ENCODE results near the gene DNAJB12.
"Not testable (repeated sequence)": the region's sequence is repeated elsewhere in the genome, so short reads cannot be mapped to it uniquely, and the experiment has no call there.

The DNAJB12 gene

DNA sequence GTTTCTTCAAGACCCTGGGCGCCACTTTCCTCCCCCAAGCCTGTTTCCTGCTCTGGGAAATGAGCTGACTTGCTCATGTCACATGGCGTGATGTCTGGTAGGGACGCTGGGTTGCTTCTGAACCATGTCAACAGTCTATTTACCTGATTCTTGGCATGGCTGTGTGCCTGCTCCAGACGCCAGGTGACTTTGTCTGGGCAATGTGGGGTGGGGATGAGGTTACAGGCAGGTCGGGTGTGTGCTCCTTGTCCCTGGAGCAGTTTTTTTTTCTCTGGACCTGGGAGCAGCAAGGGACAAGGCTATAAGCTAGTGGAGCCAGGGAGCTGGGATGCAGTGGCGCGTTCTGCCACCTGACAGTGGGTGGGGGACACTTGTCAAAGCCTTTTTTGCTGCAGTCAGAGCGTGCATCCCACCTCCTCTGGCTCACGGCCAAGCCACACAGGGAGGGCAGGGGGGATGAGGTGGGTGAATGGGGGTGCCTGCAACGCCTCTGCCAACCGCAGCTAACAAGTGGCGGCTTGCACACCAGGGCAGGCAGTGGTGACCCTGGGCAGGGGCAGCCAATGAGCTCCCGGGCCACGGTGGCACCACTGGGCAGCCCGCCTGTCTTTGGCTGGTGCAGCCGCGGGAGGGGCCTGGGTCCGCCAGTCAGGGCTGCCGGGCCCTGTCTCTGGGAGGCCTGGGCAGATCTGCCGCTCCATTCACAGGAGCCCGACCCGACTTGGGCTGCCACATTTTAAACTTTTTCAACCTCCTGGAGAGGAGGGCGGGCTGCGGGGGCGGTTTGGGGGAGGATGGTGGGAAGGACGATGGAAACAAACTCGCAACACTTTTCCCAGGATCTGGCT lies 22.9 kb downstream of the DNAJB12 start:
- peak; percentile 57 to 77 (median 59) for DNase-seq (ENCODE audit: low read depth in 3 of 3, low spot score in 1 of 3)

DNA sequence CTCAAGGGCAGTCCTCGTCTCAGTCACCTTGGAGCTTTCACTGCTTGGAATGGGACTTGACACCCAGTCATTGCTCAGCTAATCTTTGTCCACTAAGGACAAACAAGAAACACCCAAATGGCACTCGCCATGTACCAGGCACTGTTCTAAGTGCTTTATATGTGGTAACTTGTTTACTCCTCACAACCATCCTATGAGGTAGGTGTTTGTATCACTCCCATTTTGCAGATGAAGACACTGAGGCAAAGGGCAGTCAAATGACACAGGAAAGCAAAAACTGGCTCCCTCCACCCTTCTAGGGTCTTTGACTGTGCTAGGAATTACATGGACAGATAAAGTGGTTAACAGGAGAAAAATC lies 24.7 kb downstream of the DNAJB12 start:
- no peak for DNase-seq (ENCODE audit: low read depth in 3 of 3, low spot score in 1 of 3)

DNA sequence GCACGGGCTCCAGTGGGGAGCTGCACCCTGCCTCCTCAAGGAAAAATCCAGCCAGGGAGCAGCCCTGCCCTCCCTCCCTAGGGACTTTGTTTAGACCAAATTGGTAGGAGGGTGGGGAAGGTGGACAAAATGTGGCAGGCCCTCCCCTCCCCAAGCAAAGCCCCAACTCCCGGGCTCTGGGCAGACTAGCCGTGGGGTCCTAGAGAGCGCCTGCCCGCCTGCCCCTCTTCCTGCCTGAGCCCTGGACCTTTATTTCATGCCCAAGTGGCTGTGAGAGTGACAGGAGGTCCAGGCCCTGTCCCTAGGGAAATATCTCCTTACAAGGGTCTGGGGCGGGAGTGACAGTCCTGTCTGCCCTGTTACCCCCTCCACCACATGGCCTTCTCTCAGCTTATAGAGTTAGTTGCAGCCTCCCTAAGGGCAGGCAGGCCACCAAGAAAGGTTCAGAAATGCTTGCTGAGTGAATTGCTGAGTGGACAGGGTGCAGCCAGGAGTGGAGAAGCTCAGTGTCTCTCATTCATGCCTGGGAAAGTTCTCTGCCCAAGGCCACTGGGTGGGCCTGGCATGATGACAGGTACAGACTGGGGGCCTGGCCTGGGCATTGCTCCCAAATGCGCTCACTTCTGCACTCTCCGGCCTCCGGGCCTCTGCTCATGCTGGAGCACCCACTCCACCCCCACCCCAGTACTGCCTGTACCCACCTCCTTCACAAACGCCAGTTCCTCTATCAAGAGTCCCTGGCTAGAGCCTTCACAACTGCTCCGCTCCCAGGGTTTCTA lies 25.2 kb downstream of the DNAJB12 start:
- no peak for DNase-seq (ENCODE audit: low read depth in 3 of 3, low spot score in 1 of 3)

DNA sequence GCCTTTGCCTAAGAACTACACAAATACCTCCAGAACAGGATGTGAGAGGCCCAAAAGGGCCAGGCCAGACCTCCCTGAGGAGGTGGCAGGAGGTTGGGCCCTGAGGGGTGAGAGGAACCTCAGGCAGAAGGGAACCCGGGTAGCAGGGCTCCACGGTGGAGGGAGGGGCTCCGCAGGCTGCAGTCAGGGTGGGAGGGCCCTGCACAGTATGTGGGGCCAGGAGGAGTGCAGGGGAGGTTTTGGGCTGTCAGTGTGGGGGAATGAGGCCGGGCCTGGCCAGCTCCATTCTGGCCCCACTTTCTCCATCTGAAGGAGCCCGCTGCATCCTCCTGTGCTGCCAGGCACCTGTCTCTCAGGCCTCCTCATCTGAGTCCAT lies 25.9 kb downstream of the DNAJB12 start:
- no peak for DNase-seq (ENCODE audit: low read depth in 3 of 3, low spot score in 1 of 3)

DNA sequence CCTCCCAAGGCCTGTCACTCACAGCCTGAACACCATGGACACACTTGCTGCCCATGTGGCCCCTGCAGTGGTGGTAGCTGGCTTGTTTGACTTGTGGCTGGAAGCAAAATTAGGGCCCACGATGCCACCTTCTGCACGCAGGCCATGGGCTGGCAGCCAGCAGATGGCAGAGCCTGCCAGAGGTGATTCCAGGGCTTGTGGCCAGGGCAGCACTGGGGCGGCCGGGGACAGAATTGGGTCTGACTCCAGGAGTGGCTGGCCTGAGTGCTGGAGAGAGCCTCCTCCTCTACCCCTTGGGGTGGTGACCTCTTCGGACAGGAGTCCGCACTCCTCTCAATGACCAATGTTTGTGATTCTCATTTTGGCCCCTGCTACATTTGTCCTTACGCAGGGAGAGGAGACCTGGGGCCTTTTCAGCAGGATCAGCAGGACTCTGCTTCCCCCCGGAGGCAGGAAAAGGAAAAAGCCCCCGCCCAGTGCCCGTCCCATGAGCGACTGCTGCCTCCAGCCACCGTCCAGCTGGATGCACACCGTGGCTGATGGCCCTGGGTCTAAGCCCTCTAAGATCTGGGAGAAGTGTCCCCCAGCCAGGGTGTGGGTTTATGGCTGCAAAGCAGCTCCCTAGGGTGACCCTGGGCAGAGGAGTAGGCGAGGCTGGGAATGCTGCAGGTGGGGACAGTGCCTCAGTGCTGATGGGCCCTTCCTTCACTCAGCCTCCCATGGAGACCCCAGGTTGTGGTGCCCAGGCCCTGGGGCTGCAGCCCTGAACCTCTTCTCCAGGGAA lies 26.5 kb downstream of the DNAJB12 start:
- DNase-seq (ENCODE audit: low read depth in 3 of 3, low spot score in 1 of 3) = no peak

DNA sequence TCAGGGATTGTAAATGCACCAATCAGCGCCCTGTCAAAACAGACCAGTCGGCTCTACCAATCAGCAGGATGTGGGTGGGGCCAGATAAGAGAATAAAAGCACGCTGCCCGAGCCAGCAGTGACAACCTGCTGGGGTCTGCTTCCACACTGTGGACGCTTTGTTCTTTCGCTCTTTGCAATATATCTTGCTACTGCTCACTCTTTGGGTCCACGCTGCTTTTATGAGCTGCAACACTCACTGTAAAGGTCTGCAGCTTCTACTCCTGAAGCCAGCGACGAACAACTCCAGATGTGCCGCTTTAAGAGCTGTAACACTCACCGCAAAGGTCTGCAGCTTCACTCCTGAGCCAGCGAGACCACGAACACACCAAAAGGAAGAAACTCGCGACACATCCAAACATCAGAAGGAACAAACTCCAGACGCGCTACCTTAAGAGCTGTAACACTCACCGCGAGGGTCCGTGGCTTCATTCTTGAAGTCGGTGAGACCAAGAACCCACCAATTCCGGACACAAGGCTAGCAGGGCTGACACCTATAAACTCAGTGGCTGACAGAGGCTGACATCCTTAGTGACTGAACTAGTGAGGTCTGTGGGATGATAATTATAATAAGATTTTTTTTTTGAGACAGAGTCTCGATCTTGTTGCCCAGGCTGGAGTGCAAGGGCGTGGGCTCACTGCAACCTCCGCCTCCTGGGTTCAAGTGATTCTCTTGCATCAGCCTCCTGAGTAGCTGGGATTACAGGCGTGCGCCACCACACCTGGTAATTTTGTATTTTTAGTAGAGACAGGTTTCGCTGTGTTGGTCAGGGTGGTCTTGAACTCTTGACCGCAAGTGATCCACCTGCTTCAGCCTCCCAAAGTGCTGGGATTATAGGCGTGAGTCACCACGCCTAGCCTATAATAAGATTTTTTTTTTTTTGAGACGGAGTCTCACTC lies 27.8 kb downstream of the DNAJB12 start:
- peak in 2 of 3 donors; percentile 43 to 47 for DNase-seq (ENCODE audit: low read depth in 3 of 3, low spot score in 1 of 3)

DNA sequence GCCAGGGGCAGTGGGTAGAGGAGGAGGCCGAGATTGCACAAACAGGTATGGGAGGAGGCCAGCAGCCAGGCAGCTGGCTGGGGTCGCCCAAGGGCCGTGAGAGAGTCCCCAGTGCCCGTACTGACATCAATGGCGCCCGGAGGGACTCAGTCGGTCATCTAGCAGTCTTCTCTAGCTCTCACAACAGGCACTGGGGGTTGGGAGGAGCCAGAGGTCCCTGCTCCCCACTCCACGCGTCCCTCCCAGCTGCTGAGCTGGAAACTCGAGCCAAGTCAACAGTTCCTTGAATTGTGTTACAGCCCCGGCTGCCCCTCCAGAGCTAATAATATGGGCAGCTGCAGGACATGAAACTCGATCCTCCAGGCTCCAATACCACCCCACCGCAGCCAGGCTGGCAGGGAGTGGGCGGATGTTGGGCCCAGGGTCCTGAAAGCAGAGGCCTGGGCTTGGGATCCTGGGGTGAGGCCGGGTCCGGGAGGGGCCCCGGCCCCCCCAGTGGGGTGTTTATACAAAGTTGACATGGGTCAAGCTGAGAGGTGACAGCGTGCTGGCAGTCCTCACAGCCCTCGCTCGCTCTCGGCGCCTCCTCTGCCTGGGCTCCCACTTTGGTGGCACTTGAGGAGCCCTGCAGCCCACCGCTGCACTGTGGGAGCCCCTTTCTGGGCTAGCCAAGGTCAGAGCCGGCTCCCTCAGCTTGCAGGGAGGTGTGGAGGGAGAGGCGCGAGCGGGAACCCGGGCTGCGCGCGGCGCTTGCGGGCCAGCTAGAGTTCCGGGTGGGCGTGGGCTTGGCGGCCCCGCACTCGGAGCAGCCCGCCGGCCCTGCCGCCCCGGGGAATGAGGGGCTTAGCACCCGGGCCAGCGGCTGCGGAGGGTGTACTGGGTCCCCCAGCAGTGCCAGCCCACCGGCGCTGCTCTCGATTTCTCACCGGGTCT lies 29.2 kb downstream of the DNAJB12 start:
- not testable (repeated sequence) for DNase-seq (ENCODE audit: low read depth in 3 of 3, low spot score in 1 of 3)

DNA sequence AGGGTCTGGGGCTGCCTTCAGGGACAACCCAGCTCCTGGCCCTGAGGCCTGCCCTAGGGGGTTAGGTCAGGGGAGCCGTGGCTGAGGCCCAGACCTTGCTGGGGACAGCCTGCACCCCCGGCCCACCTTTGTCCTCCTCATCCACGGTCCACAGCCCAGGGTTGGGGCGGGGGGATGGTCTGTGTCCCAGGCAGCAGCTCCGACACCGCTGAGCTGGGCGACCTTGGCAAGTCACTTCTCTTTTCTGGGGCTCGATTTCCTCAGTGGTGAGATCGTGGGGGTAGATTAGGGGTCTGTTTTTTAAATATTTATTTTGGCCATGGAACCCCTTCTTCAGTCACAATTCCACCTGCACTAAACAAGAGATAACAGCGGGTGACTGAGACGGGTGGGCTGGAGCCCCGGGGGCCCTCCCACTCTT lies 30.9 kb downstream of the DNAJB12 start:
- DNase-seq (ENCODE audit: low read depth in 3 of 3, low spot score in 1 of 3) = no peak

DNA sequence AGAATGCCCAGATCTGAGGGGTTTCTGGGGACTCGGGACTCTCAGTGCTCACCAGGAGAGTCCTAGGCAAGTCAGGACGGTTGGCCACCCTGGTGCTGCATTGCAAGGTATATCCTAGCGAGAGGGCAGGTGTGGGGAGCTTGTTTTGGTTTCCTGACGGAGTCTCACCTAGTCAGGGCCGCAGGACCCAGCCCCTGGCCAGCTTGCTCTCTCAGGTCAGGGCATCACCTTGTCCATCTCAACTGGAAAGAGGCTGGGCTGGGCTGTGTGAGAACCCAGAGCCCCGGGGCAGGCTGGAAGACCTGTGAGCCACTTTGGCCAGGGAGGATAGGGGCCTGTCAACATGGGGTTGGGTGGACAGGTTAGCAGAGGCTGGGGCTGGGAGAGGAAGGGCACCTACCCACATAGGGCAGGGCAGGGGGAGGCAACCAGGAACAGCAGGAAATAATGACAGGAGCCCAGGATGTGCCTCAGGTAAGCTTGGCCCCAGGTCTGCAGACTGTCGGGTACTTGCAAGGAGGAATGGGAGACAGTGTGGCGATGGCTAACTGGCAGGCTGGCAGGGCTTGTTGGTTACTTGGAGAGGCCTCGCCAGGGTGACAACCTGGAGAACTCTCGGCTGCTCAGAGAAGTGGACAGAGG lies 31.5 kb downstream of the DNAJB12 start:
- DNase-seq (ENCODE audit: low read depth in 3 of 3, low spot score in 1 of 3) = no peak

DNA sequence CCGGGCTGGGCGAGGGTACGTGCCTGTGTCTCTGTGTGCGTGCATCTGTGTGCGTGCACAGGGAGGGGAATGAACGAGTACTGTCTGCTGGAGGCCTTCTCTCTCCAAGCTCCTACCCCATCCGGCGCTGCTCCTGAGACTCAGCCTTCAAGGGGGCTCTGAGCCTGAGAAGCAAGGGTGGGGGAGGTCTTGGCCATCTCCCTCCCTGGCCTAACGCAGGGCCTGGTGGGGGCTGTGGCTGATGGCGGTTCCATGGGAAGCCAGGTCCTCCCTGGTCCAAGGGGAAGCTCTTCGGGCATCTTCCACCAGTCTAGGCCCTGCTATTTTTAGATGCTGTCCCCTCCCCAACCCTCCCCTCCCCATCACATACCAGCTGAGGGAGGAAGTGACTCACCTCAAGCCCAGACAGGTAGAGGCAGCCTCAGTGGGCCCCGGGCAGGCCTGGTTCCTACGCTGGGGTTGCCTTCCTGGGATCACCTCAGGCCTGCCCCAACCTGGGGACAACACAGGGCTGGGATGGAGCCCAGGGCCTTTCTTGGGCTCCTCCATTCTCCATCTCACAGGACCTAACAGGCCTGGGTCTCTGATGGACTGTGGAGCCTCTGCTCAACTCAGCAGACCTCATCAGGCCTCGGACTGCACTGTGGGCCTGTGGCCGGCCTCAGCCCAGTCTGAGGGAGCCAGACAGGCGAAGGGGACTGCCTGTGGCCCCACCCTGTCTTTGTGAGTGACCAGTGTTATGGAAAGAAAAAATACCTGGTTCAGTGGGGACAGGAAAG lies 32.2 kb downstream of the DNAJB12 start:
- DNase-seq (ENCODE audit: low read depth in 3 of 3, low spot score in 1 of 3) = peak in 1 of 3 donors; percentile 60

DNA sequence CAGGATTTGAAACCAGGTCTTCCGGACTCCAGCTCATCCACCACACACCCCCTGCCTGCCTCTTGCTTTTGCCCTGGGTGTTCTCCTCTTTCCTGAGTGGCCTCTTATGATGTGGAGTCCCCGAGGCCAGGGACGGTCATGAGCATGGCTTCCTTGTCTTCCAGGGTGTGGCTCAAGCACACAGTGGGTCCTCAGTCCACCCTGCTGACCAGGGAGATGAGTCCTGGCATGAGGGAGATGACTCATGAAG lies 32.8 kb downstream of the DNAJB12 start:
- no peak for DNase-seq (ENCODE audit: low read depth in 3 of 3, low spot score in 1 of 3)

DNA sequence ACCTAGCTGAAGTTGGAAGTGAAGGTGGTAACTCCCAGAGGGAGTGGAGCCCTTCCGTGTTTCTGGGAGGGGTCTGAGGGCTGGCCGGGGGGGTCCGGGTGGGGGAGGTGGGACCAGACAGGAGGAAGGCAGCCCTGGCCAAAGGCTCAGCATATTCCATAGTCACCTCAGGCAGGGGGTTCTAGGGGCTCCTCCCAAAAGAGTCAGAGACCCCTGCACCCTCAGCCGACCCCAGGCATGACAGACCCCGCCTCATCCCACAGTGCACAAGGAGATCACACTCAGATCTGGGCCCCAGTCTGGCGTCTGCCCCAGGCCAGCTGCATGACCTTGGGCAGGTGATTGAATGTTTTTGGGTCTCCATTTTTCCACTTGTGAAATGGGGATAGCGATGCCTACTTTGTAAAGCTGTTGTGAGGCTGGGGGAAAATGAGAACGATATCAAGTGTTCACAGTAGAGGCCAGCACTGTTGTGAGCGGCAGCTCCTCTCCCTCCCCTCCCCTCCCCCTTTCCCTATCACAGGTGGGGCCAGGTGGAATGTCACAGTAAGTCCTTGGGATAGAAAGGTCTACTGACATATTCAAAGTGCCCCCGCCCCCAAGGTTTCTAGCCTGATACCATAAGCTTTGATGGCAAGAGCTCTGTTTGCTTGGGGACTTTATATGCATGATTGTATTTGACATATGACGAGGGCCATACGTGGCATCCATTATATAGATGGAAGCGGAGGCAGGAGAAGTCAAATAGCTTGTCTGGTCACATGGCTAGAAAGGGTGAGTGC lies 33.3 kb downstream of the DNAJB12 start:
- no peak for DNase-seq (ENCODE audit: low read depth in 3 of 3, low spot score in 1 of 3)

DNA sequence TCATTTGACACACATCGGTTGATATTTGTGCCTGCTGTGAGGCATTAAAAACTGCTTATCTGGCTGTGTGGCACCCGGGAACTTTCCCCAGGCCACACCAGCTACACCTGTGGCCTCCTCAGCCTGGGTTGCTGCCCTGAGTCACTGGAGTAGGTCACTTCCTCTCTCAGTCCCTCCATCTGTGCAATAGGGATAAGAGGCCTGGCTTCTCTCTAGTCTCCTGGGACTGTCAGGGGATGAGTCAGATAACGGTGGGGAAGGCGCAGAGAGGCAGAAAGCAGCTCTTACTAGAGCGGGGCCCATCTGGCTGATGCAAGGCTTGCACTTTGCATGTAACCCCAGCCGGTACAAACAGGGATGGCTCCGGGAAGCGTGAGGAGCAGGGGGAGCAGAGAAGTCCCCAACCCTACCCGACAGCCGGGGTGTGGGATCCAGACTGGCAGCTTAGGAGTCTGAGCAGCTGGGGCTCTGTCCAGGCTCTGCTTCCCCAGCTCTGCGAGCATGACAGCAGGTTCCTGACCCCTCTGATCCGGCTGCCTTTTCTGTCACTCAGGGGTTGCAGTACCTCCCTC lies 34.0 kb downstream of the DNAJB12 start:
- peak in 1 of 3 donors; percentile 49 for DNase-seq (ENCODE audit: low read depth in 3 of 3, low spot score in 1 of 3)

DNA sequence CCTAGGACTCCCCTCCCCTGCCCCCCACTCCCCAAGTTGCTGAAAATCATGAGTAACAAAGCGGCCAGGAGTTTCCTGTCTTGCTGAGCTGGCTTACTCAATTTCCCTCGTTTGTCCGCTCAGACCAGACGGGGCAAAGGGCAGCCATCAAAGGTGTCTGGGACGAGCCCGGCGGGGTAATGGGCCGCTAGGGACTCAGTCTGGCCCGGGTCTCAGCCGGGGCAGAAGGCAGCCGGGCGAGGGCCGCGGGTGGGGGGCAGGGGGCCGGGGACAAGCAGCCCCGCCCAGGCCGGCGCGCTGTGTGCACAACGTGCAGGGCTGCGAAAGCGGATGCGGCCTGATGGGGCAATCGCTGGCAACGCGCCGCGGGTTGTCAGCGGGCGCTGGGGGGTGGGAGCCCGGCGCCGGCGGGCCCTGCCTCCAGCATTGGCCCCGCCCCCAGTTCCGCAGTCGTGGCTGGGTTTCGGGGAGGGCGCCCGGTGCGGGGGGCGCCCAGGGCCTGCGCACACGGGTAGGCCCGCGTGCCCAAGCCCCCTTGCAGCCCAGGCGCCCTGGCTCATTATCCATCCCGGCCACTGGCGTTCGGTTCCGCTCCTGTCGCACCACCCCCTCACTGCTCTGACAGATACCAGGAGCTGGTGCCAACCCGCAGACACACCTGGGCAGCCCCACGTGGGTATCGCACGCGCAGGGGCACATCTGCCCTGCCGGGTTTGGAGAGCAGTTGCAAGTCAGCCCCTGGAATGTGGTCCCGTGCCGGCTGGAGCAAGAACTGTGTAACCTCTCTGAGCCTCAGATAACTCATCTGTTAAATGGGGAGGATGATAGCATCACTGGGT lies 35.1 kb downstream of the DNAJB12 start:
- peak; percentile 59 to 82 (median 75) for DNase-seq (ENCODE audit: low read depth in 3 of 3, low spot score in 1 of 3)

DNA sequence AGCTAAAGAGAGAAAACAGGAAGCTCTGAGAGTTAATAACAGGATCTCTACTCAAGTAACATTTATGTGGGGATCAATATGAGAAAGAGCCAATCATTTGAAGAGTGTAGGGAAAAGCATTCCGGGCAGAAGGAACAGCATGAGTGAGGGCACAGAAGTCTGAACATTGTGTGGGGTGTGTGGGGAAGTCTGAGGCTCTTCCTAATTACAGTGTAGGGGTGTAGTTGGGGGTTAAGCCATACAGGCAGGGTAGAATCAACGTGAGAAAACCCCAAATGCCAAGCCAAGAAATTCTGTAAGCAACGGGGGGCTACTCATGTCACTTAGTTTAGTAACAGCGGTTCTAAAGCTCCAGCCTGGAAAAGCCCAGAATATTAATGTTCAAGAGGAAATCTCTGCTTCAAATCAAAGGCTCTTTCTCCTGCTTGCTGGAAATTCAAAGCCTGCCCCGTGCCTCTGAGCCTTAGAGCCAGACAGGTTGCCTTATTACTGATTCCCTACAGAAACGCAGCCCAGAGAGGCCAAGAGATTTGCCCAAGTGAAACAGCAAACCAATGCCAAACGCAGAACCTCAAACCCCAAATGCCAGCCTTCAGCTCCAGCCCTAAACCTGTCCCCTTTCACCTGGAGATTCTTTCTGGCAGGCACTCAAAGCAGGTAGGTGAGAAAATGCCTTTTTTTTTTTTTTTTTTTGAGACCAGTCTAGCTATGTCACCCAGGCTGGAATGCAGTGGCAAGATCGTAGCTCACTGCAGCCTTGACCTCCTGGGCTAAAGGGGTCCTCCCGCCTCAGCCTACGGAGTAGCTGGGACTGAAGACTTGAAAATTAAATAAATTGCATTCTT lies 36.1 kb downstream of the DNAJB12 start:
- DNase-seq (ENCODE audit: low read depth in 3 of 3, low spot score in 1 of 3) = no peak

Data from stimulated activated CD4-positive, alpha-beta T cell treated with anti-CD3 and anti-CD28 coated beads, TNF-alpha, amount 100 ng/mL, for 1 hour (primary cell).